Spleen (tissue), 7 donors: ENCODE measurements around the gene ACBD6.

Experiments
- CTCF ChIP-seq, 11 experiments: fragments of 200-600 bp in 7 of 11; fragments of 450-650 bp in 4 of 11; sonication (generic) in 4 of 11; IDR thresholded peaks in 8 of 11; conservative IDR thresholded peaks in 3 of 11; 1 replicate in 7 of 11; 2 replicates in 4 of 11; pipeline versions ENCODE4 v1.4.0 to v1.8.0; 2016 to 2021; ENCODE audit warnings: antibody characterized with exemption in 11 of 11, inconsistent platforms in 4 of 11, mild to moderate bottlenecking in 1 of 11
- POLR2A ChIP-seq, 3 donors: fragments of 450-650 bp; IDR thresholded peaks; one replicate each; pipeline ENCODE4 v1.5.1; 2017; ENCODE audit warnings: antibody characterized with exemption in 3 of 3, mild to moderate bottlenecking in 1 of 3
- POLR2AphosphoS5 ChIP-seq, 3 donors: sonication (generic); formaldehyde crosslinking; IDR thresholded peaks; one replicate each; pipeline ENCODE4 v1.5.1; 2017; ENCODE audit warnings: antibody characterized with exemption in 3 of 3
- donor health status: DM: no; HTN: no; CAD: no; lungs with moderate emphysema.
- donor health status: DM: no; HTN: no; CAD: no.
- donor health status: DM: no; HTN: no; CAD: no.

GRCh38 chr1:180421614-180422013, 80.8 kb downstream of the ACBD6 start:
- no peak for TF ChIP-seq POLR2A (IDR thresholded peaks at IDR 0.05)
- TF ChIP-seq CTCF (IDR thresholded peaks at IDR 0.05 in 8 of 11, conservative IDR thresholded peaks at IDR 0.05 in 3 of 11), result no peak
- TF ChIP-seq POLR2AphosphoS5 (IDR thresholded peaks at IDR 0.05), result no peak
